NCI-H82 treated with DMSO at 0.1 percent for 48 hours (cell line): ENCODE results near the gene IFNW1.

Source experiments
- DNase-seq: peaks from one replicate; lab custom pipeline; 2025; ENCODE audit not compliant: unreplicated experiment; lab: John Stamatoyannopoulos, UW

IFNW1 gene

DNA sequence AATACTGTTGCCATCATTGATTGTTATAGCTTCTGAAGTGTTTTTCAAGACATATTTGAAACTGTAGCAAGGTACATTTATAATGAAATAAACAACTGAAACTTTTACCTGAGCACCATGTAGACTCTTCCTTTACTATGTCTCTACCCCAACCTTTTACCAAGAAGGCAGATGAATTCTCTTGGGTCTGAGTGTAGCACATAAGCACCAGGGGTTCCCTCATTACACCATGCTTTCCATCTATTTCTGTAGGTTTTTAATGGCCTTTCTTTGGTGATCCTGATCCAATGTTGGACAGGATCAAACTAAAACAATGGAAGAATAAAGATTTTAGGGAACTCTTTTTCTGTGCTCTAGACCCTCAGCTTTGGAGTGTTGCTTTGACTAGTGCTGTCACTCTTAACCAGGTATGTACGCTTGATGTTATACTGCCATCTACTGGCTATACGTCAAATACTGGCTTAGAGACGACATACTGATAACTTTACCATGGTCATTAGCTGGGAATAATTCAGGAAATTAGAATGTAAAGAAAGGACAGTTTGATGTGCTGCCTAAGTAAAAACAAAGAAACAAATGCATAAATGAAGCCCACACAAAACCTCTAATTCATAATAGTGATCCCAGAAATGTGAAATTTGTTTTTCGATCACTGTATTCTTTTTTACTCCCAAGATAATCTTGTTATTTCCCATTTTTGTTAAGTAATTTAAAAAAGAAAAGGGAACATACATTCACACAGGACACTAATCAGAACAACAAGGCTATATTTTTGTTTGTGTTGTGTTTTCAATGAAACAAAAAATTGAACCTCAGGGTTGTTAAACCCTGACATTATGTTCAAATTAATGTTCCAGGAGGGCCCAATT is 30.7 kb downstream of the IFNW1 start:
- DNase-seq: peak; percentile 20

DNA sequence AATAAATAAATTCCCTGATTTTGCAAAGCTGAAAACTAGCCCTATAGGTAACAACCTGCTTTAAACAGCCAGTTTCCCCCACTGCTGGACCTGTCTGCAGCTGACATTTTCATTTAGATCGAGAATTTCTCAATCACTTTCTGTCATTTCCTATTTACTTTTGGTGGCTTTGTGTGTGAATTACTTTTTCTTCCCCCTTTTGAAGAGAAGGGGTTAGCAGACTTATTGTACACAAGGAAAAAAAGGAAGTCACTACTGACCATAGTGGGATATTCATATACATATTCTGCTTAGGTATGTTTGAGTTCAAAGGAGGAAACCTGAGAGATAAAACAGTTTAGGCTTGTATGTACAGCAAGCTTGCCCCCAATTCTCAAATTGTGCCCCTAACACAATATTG is 36.8 kb downstream of the IFNW1 start:
- no peak for DNase-seq

DNA sequence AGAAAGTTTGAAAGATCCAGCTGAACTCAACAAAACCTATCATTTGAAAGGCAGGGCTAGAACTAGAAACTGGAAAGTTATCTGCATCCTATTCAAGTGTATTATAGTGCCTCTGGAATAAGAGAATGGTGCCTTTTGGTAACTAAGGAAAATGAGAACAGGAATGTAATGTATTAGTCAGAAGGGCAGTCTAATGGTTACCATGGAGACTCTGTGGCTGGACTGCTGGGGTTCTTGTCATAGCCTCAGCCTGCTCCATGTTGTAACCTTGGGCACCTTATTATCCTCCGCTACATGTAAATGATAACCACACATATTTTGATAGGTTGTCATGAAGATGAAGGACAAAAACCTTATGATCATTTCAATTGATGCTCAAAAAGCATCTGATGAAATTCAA is 39.3 kb downstream of the IFNW1 start:
- no peak for DNase-seq

DNA sequence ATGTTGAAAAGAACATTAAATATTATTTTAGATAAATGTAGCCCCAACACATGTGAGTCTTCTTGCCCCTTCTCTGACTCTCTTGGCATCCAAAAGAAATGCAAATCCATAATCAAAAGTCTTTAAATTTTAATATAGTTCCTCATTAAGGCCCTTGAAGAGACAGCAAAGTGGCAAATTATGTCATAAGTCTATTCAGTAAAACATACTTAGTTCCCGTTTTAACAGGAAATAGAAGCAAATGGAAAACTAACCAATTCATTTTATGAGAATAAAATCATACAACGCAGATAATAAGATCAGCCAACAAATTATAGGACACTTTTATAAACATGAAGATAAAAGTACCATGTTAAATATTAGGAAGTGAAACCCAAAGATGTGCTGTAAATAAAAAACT is 43.8 kb downstream of the IFNW1 start:
- no peak for DNase-seq

DNA sequence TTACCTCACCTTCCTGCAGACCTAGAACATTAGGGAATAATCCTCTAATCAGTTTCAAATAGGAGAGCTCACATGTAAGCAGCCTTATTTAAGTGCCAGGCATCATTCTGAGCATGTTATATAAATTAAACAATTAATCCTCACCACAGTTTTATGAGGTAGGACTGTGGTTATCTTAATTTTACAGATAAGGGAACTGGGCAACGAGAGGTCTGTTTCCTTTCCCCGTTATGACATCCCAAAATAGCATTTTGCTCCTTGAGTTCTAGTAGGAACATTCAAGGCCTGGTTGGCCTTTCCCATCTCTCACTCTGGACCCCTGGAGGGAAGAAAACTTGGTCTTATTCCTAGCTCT is 44.8 kb downstream of the IFNW1 start:
- DNase-seq: no peak

GRCh38 chr9:21096172-21096900 is 45.3 kb downstream of the IFNW1 start:
- DNase-seq: no peak

GRCh38 chr9:21095561-21095960 is 46.1 kb downstream of the IFNW1 start:
- DNase-seq: no peak
